Lung (tissue), 12 donors: ENCODE results near the gene CD248. TPM values are rescaled to one million over a fixed set of nuclear protein-coding genes. Genes with fewer than 3 reads are reported as not detected.
A peak's percentile ranks its signal among the peaks of the same experiment; 100 is the strongest.

Experiments
- ATAC-seq: fragments of 200-7000 bp; cut with Tn5 transposase; one replicate; pipeline ENCODE4 v1.9.1; 2020; ENCODE audit warnings: moderate number of reproducible peaks; ENCODE audit not compliant: insufficient read depth, low FRiP score
- DNase-seq, 3 donors: peaks; one replicate each; pipeline ENCODE4 v3.0.0-alpha.2; 2013 to 2017
- H3K27ac ChIP-seq, 2 donors: one replicate each; pipeline ENCODE4 v1.5.1; 2013; ENCODE audit warnings: mild to moderate bottlenecking in 2 of 2, moderate library complexity in 2 of 2, control low read depth in 1 of 2, inconsistent platforms in 1 of 2, low read depth in 1 of 2, low read length in 1 of 2
- H3K27me3 ChIP-seq, 3 donors: one replicate each; pipeline ENCODE4 v1.5.1; 2013; ENCODE audit warnings: low read length in 2 of 3; ENCODE audit not compliant: control insufficient read depth in 3 of 3, insufficient read depth in 3 of 3
- H3K36me3 ChIP-seq, 4 donors: one replicate each; pipeline ENCODE4 v1.5.1; 2013; ENCODE audit warnings: low read length in 4 of 4, mild to moderate bottlenecking in 1 of 4, moderate library complexity in 1 of 4; ENCODE audit not compliant: control insufficient read depth in 4 of 4, insufficient read depth in 4 of 4
- H3K4me1 ChIP-seq, 5 donors: one replicate each; pipeline ENCODE4 v1.5.1; 2013; ENCODE audit warnings: low read length in 5 of 5, mild to moderate bottlenecking in 2 of 5, moderate library complexity in 1 of 5; ENCODE audit not compliant: control insufficient read depth in 5 of 5, insufficient read depth in 5 of 5
- H3K4me3 ChIP-seq: one replicate; pipeline ENCODE4 v1.5.1; 2013; ENCODE audit warnings: mild to moderate bottlenecking, control low read depth, moderate library complexity
- H3K9ac ChIP-seq, 2 donors: one replicate each; pipeline ENCODE4 v1.5.1; 2013; ENCODE audit warnings: low read length in 2 of 2, control low read depth in 1 of 2; ENCODE audit not compliant: insufficient read depth in 1 of 2
- H3K9me3 ChIP-seq, 4 donors: one replicate each; pipeline ENCODE4 v1.5.1; 2013; ENCODE audit warnings: low read length in 3 of 4, mild to moderate bottlenecking in 1 of 4, moderate library complexity in 1 of 4; ENCODE audit not compliant: control insufficient read depth in 4 of 4, insufficient read depth in 3 of 4
- CTCF ChIP-seq: IDR thresholded peaks from 2 replicates; pipeline ENCODE4 v1.5.1; 2012; ENCODE audit warnings: mild to moderate bottlenecking; ENCODE audit errors: control extremely low read depth, extremely low read depth
- WGBS, 2 donors: extraction: QIAGEN DNeasy Blood & Tissue Kit; methylation state at CpG; one replicate each; pipeline ENCODE4 v1.1.7; 2013; 5-methylcytosine and 5-hydroxymethylcytosine counted together
- polyA plus RNA-seq, 2 donors: library from polyadenylated mRNA; stranded (reverse); fragments of 200-250 nt; gene quantifications; one replicate each; pipeline ENCODE4 v1.2.1, GENCODE V29; 2013
- total RNA-seq, 2 donors: library from RNA; depleted of rRNA in 1 of 2; stranded (reverse); fragments of >200 nt in 1 of 2; gene quantifications; one replicate each; pipeline ENCODE4 v1.2.1, GENCODE V29; 2014 to 2021
- donor health status: control.
- donor health status: control.
- donor health status: Bipolar disorder and iron deficiency.
- donor health status: healthy.
- donor health status: DM: yes; HTN: yes; CAD: no.

The CD248 gene
- total and polyA plus RNA-seq, 4 donors, result 9.2 to 53.5 (median 23.0) TPM

GRCh38 chr11:66290330-66290621 is 26.6 kb downstream of the CD248 start:
- Histone ChIP-seq H3K4me1 (peaks cover 0 to 22% (median 12%) of the 10 kb centered on the region in 5 donors), H3K4me3 (no peak overlapping the region), H3K36me3 (peaks cover 0 to 7% (median 6%) of the 10 kb centered on the region in 4 donors), H3K27me3 (peaks cover 0 to 25% (median 23%) of the 10 kb centered on the region in 3 donors), H3K9me3 (no peaks in the 10 kb centered on the region), H3K9ac (no peak overlapping the region), H3K27ac (no peak overlapping the region)
- 74 to 81% methylated on average over 2 of the region's 2 CpGs for WGBS, 2 donors
- no peak for ATAC-seq
- no peak for TF ChIP-seq CTCF
- DNase-seq, result no peak

- peak; percentile 87 to 89 (median 87) for DNase-seq
- WGBS, 2 donors, result 11 to 12% methylated on average over 36 of the region's 36 CpGs
Observed at GRCh38 chr11:66289548-66290329, 27.1 kb downstream of the CD248 start.

GRCh38 chr11:66288671-66289547 is 27.9 kb downstream of the CD248 start, which contains the start of gene YIF1A:
YIF1A (minus strand) TSS chr11:66289143; CDS start chr11:66288985, 158 bp downstream.
- peak within 1 kb of the TSS; percentile 93 to 97 for H3K27ac ChIP-seq
- ATAC-seq (peak; percentile 96), DNase-seq (peak; percentile 99 to 100 (median 100))
- TF ChIP-seq CTCF, result no peak
- WGBS, 2 donors, result 0 to 1% methylated on average over 74 to 87 of the region's 87 CpGs
- H3K9ac ChIP-seq, result peak within 1 kb of the TSS; percentile 88 to 96
- H3K36me3 ChIP-seq, result peaks cover 3 to 15% (median 10%) of the 10 kb centered on the region in 4 donors
- peak within 1 kb of the TSS; percentile 90 for H3K4me3 ChIP-seq
- H3K9me3 ChIP-seq, result no peaks in the 10 kb centered on the region
- peaks cover 0 to 22% (median 12%) of the 10 kb centered on the region in 5 donors for H3K4me1 ChIP-seq
- peaks cover 0 to 23% (median 22%) of the 10 kb centered on the region in 3 donors for H3K27me3 ChIP-seq

More at GRCh38 chr11:66289548-66290329, 27.1 kb downstream of the CD248 start:
- Histone ChIP-seq H3K9me3 (no peaks in the 10 kb centered on the region), H3K36me3 (peaks cover 0 to 12% (median 7%) of the 10 kb centered on the region in 4 donors), H3K27me3 (peaks cover 0 to 25% (median 23%) of the 10 kb centered on the region in 3 donors), H3K4me1 (peaks cover 0 to 22% (median 12%) of the 10 kb centered on the region in 5 donors), H3K9ac (peak overlapping the region in 1 of 2 donors; percentile 88), H3K4me3 (peak overlapping the region; percentile 55), H3K27ac (peak overlapping the region; percentile 82 to 92)
- peak; percentile 38 for ATAC-seq
- TF ChIP-seq CTCF, result no peak
